ENCODE measurements around the gene PFN2.

The PFN2 gene

DNA sequence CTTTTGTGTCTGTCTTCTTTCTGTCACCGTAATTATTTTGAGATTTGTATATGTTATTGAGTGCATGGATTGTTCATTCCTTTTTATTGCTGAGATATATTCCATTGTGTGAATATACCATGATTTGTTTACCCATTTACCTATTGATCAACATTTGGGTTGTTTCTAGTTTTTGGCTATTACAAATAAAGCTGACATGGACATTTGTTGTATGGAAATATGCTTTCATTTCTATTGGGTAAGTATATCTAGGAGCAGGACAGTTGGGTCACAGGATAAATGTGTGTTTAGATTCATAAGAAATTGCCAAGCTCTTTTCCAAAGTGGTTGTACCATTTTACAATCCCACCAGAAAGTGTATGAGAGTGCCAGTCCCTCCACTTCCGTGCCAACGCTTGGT lies 51.2 kb downstream of the PFN2 start:
- no peak for DNase-seq (ENCODE audit: low read depth in 2 of 2)

DNA sequence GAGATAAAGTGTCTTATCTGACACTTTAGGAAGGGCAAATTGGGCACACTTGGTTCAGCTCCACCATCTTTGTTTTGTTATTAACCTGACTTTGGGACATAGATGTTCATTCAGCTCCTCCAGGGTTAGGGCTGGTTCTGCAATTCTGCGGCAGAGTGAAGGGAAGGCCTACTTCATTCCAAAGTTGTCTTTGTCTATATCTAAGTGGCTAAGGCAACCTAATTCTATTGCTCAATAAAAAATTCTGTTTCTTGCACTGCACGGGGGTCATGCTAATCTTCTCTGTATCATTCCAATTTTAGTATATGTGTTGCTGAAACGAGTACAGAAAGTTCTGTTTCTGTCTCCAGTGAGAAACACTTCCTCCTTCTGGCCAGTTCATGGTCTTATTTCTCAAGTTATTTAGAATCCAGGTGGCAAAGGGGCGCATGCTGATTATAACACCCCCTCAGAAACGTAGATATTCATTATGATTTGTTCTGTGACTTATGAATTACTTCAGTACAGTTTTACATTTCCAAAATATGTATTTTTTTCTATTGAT lies 53.5 kb downstream of the PFN2 start:
- DNase-seq (ENCODE audit: low read depth in 2 of 2): no peak
